GM21515 (cell line): Measurements from ENCODE around the gene FBXW8.

ENCODE experiments used
- ATAC-seq: cut with Tn5 transposase; IDR thresholded peaks from one replicate; pipeline ENCODE4 v1.9.1; 2021; ENCODE audit not compliant: unreplicated experiment

FBXW8 gene

DNA sequence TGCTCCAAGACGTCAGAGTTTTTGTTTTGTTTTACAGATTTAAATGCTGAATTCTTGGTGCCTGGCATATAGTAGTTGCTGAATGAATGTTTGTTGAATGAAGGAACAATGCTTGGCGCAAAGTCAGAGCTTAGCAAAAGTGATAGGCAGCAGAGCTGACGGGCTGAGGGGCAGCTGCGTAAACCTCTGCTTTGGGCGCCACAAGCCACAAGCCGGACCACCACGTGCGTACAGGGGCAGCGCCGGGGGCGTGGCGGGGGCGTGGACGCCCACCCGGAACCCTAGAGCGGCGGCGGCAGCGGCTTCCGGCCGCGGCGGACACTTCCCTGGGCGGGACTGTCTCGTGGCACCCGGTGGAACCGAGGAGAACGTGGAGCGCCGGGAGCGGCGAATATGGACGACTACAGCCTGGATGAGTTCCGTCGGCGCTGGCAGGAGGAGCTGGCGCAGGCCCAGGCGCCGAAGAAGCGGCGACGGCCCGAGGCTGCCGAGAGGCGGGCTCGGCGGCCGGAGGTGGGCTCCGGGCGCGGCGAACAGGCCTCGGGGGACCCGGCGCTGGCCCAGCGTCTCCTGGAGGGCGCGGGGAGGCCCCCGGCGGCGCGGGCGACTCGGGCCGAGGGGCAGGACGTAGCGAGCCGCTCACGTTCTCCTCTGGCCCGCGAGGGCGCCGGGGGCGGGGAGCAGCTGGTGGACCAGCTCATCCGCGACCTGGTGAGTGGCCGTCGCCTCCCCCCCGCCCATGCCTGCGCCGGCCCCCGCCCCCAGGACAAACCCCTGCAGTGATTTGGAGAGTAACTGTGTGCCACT is at the start of gene FBXW8:
Gene FBXW8, plus strand, starts transcription at position 306 of the 807 bp plus-strand sequence. Its CDS starts 88 bp downstream, at position 394.
- ATAC-seq = peak; percentile 88

DNA sequence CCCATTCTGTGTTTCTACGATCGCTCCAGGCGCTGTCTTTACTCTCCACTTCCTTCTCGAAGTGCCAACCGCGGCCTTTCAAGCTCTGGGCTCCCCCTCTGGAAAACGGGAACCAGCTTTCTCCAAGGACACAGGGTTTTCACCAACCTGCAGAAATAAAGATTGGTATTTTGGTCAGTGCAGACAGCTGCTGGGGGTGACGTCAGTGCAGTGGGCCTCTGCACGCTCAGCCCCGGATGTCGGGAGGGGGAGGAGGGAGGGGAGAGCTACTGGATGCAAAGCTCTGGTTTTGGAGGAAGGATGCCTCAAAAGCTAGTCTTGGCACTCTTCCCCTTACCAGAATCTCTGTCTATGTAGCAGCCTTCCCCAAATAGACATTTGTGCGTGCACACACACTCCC is 49.4 kb upstream of the FBXW8 start:
- ATAC-seq = peak; percentile 85

GRCh38 chr12:116862167-116862566 is 48.6 kb upstream of the FBXW8 start:
- no peak for ATAC-seq

- no peak for ATAC-seq
These were observed 47.4 kb upstream of the FBXW8 start for GRCh38 chr12:116863275-116863767.

GRCh38 chr12:116864371-116865160 is 46.2 kb upstream of the FBXW8 start:
- no peak for ATAC-seq

DNA sequence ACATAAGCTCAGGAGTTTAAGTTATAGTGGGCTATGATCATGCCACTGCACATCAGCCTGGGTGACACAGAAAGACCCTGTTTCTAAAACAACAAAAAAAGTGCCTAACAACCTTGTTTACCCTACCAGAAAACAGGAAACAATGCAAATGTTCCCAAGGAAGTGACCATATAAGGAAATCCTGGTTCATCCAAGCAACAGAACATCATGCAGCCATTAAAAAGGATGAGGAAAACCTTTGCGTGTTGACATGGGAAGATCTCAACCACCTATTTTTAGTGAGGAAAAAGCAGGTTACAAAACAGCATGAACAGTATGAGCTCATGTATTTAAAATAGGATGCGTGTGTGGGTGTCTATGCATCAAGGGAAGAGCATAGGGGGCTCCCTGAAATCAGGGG is 43.2 kb upstream of the FBXW8 start:
- no peak for ATAC-seq

DNA sequence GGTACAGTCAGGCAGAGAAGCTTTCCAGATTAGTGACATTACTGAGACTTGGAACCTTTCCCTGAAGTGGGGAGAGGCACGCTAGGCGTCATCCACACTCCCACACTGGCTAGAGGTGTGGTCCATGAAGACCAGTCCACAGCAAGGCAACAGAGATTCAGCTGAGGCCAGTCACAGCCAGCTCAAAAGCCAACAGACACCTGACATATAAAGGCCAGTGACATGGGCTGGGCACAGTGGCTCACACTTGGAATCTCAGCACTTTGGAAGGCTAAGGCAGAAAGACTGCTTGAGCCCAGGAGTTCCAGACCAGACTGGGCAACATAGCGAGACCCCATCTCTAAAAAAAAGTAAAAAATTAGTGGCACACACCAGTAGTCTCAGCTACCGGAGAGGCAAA is 40.4 kb upstream of the FBXW8 start:
- ATAC-seq = no peak

- ATAC-seq = no peak
These were observed 36.3 kb upstream of the FBXW8 start for GRCh38 chr12:116874324-116874995.

DNA sequence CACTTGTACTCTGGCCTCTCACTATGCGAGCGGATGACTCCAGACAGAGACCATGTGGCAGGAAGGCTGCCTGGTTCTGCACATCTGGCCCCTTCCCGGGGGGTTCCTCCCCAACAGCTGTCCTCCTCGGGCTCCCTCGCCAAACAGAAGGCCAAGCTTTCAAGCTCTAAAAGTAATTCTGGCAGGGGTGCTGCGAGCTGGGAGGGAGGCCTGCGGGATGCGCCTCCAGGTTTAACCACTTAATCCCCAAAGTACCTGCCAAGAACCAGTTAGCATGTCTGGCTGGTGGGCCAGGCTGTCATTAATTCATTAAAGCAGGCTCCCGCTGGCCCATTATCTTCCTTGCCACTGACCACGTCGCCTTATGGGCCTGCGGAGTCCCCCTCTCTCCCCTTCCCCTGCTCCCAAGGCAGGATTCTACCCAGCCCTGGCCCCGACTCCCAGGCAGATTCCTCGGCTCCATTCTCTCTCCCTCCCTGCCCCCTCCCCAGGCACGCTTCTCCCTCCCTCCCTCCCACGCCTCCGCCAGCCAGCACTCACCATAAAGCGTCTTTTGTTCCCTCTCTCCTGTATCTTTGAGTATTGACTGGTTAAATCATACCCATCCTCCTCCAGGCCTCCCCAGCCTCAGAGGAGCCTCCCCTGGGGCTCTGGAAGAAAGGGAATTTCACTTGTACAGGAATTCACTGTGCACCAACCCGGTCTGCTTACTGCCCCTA is 34.4 kb upstream of the FBXW8 start:
- no peak for ATAC-seq

DNA sequence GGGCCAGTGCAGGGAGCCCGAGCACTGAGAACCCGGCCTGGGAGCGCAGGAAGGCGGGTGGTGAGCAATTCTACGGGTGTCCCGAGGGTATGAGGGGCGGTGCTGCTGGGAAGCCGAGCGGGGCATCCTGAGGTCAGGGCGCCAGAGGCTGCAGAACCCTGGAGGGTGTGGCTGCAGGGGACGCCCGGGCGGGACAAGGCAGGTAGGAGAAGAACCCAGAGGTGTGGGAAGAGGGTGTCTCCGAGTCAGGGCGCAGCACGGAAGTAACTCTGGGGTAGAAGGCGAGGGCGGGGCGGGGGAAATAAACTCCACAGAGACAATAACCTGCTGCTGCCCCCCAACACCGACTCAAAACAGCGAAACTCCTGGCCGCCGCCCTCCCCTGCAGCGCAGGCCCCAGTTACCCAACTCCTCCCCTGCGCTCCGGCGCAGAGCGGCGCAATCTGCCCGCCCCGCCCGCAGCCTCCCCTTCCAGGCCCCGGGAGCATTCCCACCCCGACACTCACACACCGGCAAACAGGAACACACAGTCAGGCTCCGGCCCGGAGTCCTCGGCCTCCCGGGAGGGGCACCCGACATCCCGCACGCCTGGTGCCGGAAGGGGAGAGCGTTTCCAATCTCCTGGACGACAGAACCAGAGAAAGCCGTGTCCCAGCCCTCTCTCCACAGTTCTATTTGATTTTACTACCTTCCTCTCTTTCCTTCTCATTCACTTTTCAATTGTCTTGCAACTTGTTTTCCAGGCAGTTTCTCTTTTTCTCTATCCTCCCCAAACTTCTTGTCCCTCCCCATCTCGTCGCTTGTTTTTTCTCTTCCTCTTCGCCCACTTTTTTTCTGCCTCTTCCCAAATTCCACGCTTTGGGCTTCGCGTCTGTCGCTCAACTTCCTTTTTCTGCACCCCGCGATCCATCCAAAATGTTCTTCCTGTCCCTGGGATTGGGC is 31.9 kb upstream of the FBXW8 start:
- ATAC-seq = no peak

DNA sequence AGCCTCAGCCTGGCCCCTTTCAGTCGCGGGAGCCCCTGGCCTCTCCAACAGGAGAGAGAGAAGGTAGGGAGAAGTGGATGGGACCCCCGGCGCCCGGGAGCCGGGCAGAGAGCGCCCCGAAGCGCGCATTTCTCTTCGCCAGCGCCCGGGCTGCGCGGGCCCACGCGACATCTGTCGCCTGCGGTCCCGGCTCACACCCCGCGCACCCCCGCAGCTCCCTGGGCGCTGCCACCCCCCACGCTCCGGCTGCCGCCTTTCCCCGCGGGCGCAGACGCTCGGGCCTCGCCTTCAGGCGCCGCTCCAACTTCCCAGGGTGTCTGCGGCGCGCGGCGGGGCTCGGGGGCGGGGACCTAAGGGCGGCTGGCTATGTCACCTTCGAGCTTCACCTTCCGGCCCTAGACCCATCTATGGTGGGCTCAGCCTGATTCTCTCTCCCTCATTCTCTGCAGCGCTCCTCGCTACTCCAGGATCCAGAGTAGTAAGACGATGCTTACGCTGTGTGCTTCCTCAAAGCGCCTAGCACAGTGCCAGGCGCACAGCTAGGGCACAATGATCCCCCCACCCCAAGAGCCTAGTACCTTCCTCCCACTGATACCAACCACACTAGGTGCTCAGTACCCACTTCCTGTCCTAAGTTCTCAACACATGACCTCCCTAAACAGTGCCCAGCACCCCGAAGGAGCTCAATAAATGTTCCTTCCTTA is 31.1 kb upstream of the FBXW8 start:
- no peak for ATAC-seq

- ATAC-seq = no peak
These were observed 30.4 kb upstream of the FBXW8 start for GRCh38 chr12:116880213-116880816.

- ATAC-seq = peak; percentile 77
These were observed 29.9 kb upstream of the FBXW8 start for GRCh38 chr12:116880817-116881324.

GRCh38 chr12:116881325-116881876 is 29.3 kb upstream of the FBXW8 start, which contains the start of gene HRK:
Gene HRK, minus strand, starts transcription at chr12:116881441. Its CDS starts 134 bp downstream, at chr12:116881307.
- no peak for ATAC-seq

DNA sequence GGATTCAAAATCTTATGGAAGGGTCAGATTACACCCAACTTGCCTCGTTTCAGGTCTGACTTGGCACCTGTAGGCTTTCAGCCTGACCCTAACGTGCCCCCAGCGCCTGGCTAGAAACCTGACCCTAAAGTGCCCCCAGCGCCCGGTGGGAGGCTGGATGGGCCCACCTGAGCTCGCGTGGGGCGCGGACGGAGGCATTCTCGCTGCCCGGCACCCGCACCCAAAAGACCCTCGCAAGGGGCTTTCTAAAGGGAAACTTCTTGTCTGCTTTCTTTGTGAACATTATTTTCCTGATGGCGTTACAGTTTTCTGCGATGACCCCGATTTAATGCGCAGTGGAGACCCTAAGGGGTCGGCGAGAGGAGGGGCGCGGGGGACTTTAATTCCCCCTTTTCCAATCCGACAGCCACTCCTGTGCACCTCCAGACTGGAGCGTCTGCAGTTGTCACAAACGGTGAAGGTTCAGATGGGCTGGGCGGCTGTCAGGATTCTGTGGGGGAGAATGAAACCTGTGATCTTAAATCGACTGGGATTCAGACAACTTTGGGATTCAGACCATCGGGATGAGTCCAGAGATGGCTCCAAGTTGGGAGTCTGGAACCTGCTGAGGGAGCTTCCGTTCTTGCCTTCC is 28.8 kb upstream of the FBXW8 start:
- ATAC-seq = no peak

DNA sequence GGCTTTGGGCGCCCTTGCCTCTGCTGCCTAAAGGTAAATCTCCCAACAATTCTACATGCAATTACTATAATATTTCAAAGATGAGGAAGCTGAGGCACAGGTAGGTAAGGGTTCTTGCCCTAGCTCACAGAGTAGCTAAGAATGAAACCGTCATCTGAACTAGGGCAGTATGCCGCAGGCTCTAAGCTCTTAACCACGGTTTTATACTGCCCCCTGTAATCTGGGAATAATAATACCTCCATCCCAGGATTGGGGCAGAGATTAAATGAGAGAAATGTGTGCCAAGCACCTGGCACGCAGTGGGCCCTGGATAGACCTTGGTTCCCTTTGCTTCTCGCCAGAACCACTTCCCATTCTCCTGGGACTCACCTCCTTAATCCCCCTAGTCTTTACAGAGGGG is 28.0 kb upstream of the FBXW8 start:
- ATAC-seq = no peak

- ATAC-seq = no peak
These were observed 25.9 kb upstream of the FBXW8 start for GRCh38 chr12:116884871-116885270.

DNA sequence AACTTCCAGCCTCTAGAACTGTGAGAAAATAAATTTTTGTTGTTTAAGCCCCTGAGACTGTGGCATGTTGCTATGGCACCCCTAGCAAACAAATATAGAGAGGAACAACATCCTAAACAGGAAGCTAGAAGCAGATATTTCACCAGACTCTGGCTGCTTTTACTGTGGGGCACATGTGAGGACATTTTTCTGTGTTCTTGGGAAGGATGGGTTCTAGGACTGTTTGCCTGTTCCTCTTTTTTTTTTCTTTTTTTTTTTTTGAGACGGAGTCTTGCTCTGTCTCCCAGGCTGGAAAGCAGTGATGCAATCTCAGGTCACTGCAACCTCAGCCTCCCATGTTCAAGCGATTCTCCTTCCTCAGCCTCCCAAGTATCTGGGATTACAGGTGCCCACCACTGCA is 25.3 kb upstream of the FBXW8 start:
- ATAC-seq = no peak
